HG03025 (cell line): ENCODE data around the gene NIN.

Source experiments
- ATAC-seq: cut with Tn5 transposase; IDR thresholded peaks from one replicate; pipeline ENCODE4 v1.9.1; 2021; ENCODE audit warnings: mild to moderate bottlenecking, moderate library complexity; ENCODE audit not compliant: unreplicated experiment, low FRiP score

Gene NIN

DNA sequence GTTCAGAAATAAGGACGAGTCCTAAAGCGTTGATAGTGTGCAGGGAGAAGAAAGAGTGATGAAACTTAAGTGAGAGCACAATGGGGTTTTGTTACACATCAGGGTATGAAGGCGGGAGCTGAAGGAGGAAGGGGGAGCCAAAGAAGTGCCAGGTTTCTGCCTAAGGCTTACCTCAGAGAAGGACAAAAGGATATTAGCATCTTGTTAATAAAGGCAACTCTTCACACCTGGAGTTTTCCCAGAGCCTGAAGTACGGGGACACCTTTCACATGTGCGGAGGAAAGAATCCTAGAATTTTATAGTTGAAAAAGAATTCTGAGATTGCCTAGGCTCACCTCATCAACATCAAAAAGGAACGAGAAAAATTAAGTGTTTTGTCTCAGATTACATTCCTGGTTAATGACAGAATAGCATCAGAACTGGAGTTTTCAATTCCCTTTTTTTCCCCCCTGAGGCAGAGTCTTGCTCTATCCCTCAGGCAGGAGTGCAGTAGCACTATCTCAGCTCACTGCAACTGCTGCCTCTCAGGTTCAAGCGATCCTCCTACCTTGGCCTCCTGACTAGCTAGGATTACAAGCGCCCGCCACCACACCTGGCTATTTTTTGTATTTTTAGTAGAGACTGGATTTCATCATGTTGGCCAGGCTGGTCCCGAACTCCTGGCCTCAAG is 160.6 kb downstream of the NIN start:
- ATAC-seq = no peak
